ENCODE data around the gene RNF113B. TPM values are rescaled to one million over a fixed set of nuclear protein-coding genes. Genes with fewer than 3 reads are reported as not detected.

Gene RNF113B
- total RNA-seq, 1 donor from 2014 or later = not detected

GRCh38 chr13:98175823-98176222 lies 1.2 kb downstream of the RNF113B start:
- H3K4me3 Mint-ChIP-seq = no peak overlapping the region

GRCh38 chr13:98175043-98175442 lies 2.0 kb downstream of the RNF113B start:
- TF ChIP-seq CTCF (conservative IDR thresholded peaks at IDR 0.05) = no peak
- Mint-ChIP-seq H3K27me3 (ENCODE audit: low read depth) (no peaks in the 10 kb centered on the region), H3K27ac (ENCODE audit: unreplicated experiment) (peak overlapping the region; percentile 38), H3K9me3 (no peaks in the 10 kb centered on the region), H3K4me3 (no peak overlapping the region), H3K4me1 (peaks cover 61% of the 10 kb centered on the region), H3K36me3 (ENCODE audit: low read depth) (peaks cover 13% of the 10 kb centered on the region)
- DNase-seq (ENCODE audit: low read depth, low spot score) = no peak

More at GRCh38 chr13:98175823-98176222, 1.2 kb downstream of the RNF113B start:
- no peaks in the 10 kb centered on the region for H3K27me3 Mint-ChIP-seq (ENCODE audit: low read depth)
- H3K27ac Mint-ChIP-seq (ENCODE audit: unreplicated experiment) = no peak overlapping the region
- H3K9me3 Mint-ChIP-seq = peaks cover 2% of the 10 kb centered on the region
- H3K4me1 Mint-ChIP-seq = peaks cover 66% of the 10 kb centered on the region
- no peak for TF ChIP-seq CTCF (conservative IDR thresholded peaks at IDR 0.05)
- peaks cover 16% of the 10 kb centered on the region for H3K36me3 Mint-ChIP-seq (ENCODE audit: low read depth)
- DNase-seq (ENCODE audit: low read depth, low spot score) = no peak

- no peak for TF ChIP-seq CTCF (conservative IDR thresholded peaks at IDR 0.05)
- DNase-seq (ENCODE audit: low read depth, low spot score) = no peak
- Mint-ChIP-seq H3K36me3 (ENCODE audit: low read depth) (peaks cover 10% of the 10 kb centered on the region), H3K4me3 (no peak overlapping the region), H3K27ac (ENCODE audit: unreplicated experiment) (no peak overlapping the region), H3K9me3 (no peaks in the 10 kb centered on the region), H3K27me3 (ENCODE audit: low read depth) (no peaks in the 10 kb centered on the region), H3K4me1 (peaks cover 59% of the 10 kb centered on the region)
Observed at GRCh38 chr13:98174307-98174706, 2.8 kb downstream of the RNF113B start.

- peaks cover 4% of the 10 kb centered on the region for H3K36me3 Mint-ChIP-seq (ENCODE audit: low read depth)
- TF ChIP-seq CTCF (conservative IDR thresholded peaks at IDR 0.05) = no peak
- peak overlapping the region; percentile 64 for H3K27ac Mint-ChIP-seq (ENCODE audit: unreplicated experiment)
- H3K4me3 Mint-ChIP-seq = no peak overlapping the region
- no peak for DNase-seq (ENCODE audit: low read depth, low spot score)
- peaks cover 64% of the 10 kb centered on the region for H3K4me1 Mint-ChIP-seq
- H3K27me3 Mint-ChIP-seq (ENCODE audit: low read depth) = no peaks in the 10 kb centered on the region
- H3K9me3 Mint-ChIP-seq = no peaks in the 10 kb centered on the region
Observed at GRCh38 chr13:98173431-98174152, 3.5 kb downstream of the RNF113B start.

- peak overlapping the region; percentile 55 for H3K27ac Mint-ChIP-seq (ENCODE audit: unreplicated experiment)
- H3K9me3 Mint-ChIP-seq = no peaks in the 10 kb centered on the region
- H3K27me3 Mint-ChIP-seq (ENCODE audit: low read depth) = no peaks in the 10 kb centered on the region
- H3K4me1 Mint-ChIP-seq = peaks cover 69% of the 10 kb centered on the region
- H3K4me3 Mint-ChIP-seq = no peak overlapping the region
- DNase-seq (ENCODE audit: low read depth, low spot score) = no peak
- TF ChIP-seq CTCF (conservative IDR thresholded peaks at IDR 0.05) = no peak
- H3K36me3 Mint-ChIP-seq (ENCODE audit: low read depth) = peaks cover 3% of the 10 kb centered on the region
Observed at GRCh38 chr13:98172590-98173422, 4.3 kb downstream of the RNF113B start.

All from neural crest cell (in vitro differentiated cells).